Type B pancreatic cell (in vitro differentiated cells): Measurements from ENCODE around the gene CHRD. TPM values are rescaled to one million over a fixed set of nuclear protein-coding genes. Genes with fewer than 3 reads are reported as not detected.

Experiments
- DNase-seq: peaks from one replicate; pipeline ENCODE4 v3.0.0; 2021; ENCODE audit warnings: mixed read lengths; ENCODE audit not compliant: unreplicated experiment; ENCODE audit errors: extremely low spot score
- H3K27ac Mint-ChIP-seq: 2 replicates; pipeline ENCODE4 v1.8.0; 2021; ENCODE audit warnings: mild to moderate bottlenecking, mixed read lengths
- H3K27me3 Mint-ChIP-seq: 2 replicates; pipeline ENCODE4 v1.8.0; 2021; ENCODE audit warnings: mixed read lengths
- H3K36me3 Mint-ChIP-seq: 2 replicates; pipeline ENCODE4 v1.8.0; 2021; ENCODE audit warnings: mixed read lengths
- H3K4me1 Mint-ChIP-seq: one replicate; pipeline ENCODE4 v1.8.0; 2021; ENCODE audit warnings: mixed read lengths; ENCODE audit not compliant: unreplicated experiment
- H3K4me3 Mint-ChIP-seq: 2 replicates; pipeline ENCODE4 v1.8.0; 2021; ENCODE audit warnings: mild to moderate bottlenecking, mixed read lengths
- H3K9me3 Mint-ChIP-seq: 2 replicates; pipeline ENCODE4 v1.8.0; 2021; ENCODE audit warnings: mixed read lengths
- total RNA-seq: library from RNA; stranded (reverse); gene quantifications from 2 replicates; pipeline ENCODE4 v1.2.1, GENCODE V29; 2021; ENCODE audit warnings: low replicate concordance
- TF ChIP-seq, protein P1 (sequence below): fragments of 200-600 bp; sonication (generic); conservative IDR thresholded peaks from 2 replicates; pipeline ENCODE4 v1.5.0; 2021; ENCODE audit warnings: antibody characterized with exemption, mild to moderate bottlenecking

Gene CHRD
- total RNA-seq, 1 donor from 2014 or later: 6.4 TPM

DNA sequence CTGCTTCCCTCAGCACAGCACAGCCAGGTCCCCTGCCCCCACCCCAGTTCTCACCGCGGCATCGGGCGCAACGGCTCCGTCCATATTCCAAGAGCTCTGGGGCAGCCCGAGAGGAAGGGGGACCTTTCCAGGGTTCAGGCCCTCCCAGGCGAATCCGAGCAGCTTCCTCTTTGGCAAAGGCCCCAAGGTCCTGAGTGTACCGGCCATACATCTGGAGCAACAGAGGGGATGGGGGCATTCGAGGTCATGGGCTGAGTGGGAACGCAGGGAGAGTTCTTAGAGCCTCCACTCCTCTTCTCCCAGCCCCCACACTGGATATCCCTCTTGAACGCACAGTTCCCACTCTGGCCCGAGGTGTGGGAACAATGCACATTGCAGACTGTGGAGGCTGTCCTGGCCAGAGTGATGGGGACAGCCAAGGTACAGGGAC, 20.9 kb upstream of the CHRD start:
- DNase-seq: no peak
- H3K4me1 Mint-ChIP-seq: peaks cover 7% of the 10 kb centered on the region
- H3K9me3 Mint-ChIP-seq: no peaks in the 10 kb centered on the region
- H3K27ac Mint-ChIP-seq: no peak overlapping the region
- TF ChIP-seq, protein P1, sequence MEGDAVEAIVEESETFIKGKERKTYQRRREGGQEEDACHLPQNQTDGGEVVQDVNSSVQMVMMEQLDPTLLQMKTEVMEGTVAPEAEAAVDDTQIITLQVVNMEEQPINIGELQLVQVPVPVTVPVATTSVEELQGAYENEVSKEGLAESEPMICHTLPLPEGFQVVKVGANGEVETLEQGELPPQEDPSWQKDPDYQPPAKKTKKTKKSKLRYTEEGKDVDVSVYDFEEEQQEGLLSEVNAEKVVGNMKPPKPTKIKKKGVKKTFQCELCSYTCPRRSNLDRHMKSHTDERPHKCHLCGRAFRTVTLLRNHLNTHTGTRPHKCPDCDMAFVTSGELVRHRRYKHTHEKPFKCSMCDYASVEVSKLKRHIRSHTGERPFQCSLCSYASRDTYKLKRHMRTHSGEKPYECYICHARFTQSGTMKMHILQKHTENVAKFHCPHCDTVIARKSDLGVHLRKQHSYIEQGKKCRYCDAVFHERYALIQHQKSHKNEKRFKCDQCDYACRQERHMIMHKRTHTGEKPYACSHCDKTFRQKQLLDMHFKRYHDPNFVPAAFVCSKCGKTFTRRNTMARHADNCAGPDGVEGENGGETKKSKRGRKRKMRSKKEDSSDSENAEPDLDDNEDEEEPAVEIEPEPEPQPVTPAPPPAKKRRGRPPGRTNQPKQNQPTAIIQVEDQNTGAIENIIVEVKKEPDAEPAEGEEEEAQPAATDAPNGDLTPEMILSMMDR: no peak
- no peaks in the 10 kb centered on the region for H3K27me3 Mint-ChIP-seq
- H3K4me3 Mint-ChIP-seq: peak overlapping the region; percentile 63
- peaks cover 9% of the 10 kb centered on the region for H3K36me3 Mint-ChIP-seq

DNA sequence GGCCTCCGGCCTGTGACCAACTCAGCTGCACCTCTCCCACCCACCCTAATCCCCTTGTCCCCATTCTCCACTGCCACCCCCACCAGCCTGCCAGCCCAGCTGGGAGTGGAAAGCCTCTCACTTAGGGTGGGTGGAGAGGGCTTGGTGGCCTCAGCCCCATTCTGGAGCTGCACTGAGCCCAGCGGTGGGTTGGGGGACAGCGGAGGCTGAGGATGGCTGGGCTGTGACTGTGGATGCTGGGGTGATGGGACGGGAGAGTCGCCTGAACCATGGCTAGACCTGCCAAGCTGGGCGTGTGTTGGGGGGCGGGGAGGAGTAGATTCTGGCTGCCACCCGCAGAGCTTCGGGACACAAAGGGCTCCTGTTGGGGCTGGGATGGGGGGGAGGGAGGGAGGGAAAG, 20.2 kb upstream of the CHRD start:
- Mint-ChIP-seq H3K9me3 (no peaks in the 10 kb centered on the region), H3K27ac (peak overlapping the region; percentile 80)

DNA sequence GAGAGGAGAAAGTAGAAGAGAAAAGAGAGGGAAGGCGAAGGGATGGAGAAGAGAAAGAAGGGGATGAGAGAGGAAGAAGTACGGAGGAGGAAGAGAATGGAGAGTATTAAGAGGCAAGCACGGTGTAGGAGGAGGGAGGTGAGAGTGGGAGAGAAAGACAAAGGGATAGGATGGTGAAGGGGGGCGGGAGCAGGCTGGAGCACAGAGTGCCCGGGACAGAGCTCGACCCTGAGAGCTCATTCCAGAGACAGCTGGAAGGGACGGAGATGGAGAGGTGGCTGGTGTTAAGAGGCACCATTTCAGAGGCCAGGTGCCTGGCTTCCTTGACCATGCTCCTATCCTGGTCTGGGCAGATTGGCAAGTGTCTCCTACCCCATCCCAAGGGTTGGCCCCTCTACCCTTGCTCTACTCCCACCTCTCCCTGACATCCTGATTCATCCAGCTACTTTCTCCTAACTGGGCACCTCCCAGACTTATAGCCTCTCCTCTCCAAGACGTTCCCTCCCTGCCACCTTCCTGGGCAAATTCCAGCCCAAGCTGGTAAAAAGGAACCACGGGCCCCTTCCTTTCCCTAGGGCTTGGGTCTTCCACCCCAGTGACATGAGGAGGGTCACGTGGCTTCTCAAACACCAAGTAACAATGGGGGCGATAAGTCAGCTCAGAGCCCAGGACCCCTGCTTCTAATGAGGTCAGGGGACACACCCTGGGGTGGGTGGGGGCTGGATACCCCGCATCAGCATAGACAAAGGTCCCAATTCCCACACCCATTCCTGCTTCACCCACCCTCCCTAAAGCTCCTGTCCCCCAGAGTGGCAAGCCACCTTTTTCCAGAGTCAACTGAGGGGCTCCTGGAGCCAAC, 19.6 kb upstream of the CHRD start:
- Mint-ChIP-seq H3K27me3 (no peaks in the 10 kb centered on the region), H3K36me3 (peaks cover 16% of the 10 kb centered on the region), H3K9me3 (no peaks in the 10 kb centered on the region), H3K27ac (peak overlapping the region; percentile 80), H3K4me1 (peaks cover 17% of the 10 kb centered on the region), H3K4me3 (peak overlapping the region; percentile 94)
- no peak for DNase-seq
- TF ChIP-seq, protein P1: no peak

More for the DNA sequence above, 20.2 kb upstream of the CHRD start:
- no peak for DNase-seq
- Mint-ChIP-seq H3K4me1 (peaks cover 10% of the 10 kb centered on the region), H3K4me3 (peak overlapping the region; percentile 94), H3K27me3 (no peaks in the 10 kb centered on the region), H3K36me3 (peaks cover 12% of the 10 kb centered on the region)
- TF ChIP-seq, protein P1: no peak

DNA sequence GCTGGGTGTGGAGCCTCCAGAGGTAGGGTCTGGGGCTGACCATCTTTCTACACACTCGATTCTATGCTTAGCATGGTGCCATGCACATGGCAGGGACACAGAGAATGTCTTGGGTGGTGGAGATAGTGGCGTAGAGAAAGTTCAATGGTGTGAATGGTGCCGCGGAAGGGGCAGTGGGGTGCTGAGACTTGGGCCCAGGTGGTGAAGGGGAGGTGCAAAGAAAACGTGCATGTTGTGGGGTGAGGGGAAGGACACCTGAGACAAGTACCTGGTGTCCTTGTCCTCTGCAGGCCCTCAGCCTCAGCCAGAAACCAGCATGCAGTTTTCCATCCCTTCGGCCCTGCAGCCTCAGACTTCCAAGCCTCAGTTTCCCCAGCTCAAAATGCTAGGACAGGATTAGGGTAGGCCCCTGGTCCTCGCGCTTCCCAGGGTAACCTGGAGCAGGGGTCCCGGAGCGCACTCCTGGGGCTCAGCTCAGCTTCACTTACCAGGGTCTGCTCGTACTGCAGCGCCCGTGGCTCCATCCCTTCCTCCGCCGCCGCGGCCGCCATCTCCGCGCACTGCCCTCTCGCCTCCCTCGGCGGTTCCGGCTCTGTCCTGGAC, 18.8 kb upstream of the CHRD start:
- Mint-ChIP-seq H3K4me1 (peaks cover 17% of the 10 kb centered on the region), H3K4me3 (peak overlapping the region; percentile 94), H3K27ac (peak overlapping the region; percentile 80), H3K36me3 (peaks cover 15% of the 10 kb centered on the region), H3K27me3 (no peaks in the 10 kb centered on the region), H3K9me3 (no peaks in the 10 kb centered on the region)
- DNase-seq: no peak
- TF ChIP-seq, protein P1: no peak

DNA sequence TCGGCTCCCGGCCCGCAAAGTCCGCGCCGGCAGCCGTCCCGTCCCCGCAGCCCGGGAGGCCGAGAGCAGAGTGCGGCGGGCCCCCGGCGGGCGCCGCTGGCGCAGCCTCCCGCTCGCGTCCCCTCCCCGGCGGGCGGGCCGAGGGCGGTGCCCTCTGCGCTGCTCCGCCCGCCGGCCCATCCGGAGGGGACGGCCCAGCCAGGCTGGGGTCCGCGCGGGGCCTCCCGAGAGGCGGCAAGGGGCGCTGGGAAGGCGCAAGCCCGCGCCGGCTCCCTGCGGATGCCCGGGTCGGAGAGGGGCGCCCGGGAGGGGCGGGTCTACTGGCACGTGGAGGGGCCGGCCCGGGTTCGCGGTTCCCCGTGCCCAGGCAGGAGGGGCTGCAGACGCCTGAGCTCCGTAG, 18.3 kb upstream of the CHRD start, which contains the start of the genes CLCN2 and POLR2H:
Gene CLCN2, minus strand, starts transcription at position 74 of the 400 bp plus-strand sequence. CDS start 126 bp downstream, outside the sequence.
Gene POLR2H, plus strand, starts transcription at position 179 of the 400 bp plus-strand sequence. CDS start 1,783 bp downstream, outside the sequence.
- peaks cover 18% of the 10 kb centered on the region for H3K4me1 Mint-ChIP-seq
- TF ChIP-seq, protein P1: no peak
- peak within 1 kb of the TSS; percentile 99 for H3K4me3 Mint-ChIP-seq
- peak; percentile 81 for DNase-seq
- H3K27me3 Mint-ChIP-seq: no peaks in the 10 kb centered on the region
- H3K36me3 Mint-ChIP-seq: peaks cover 18% of the 10 kb centered on the region
- peak within 1 kb of the TSS; percentile 99 for H3K27ac Mint-ChIP-seq
- no peaks in the 10 kb centered on the region for H3K9me3 Mint-ChIP-seq
